GM21423 (cell line): Measurements from ENCODE around the gene TBXA2R.
"Not testable (repeated sequence)": the region's sequence is repeated elsewhere in the genome, so short reads cannot be mapped to it uniquely, and the experiment has no call there.

Experiments used
- ATAC-seq: cut with Tn5 transposase; IDR thresholded peaks from one replicate; pipeline ENCODE4 v1.9.1; 2021; ENCODE audit warnings: mild to moderate bottlenecking, moderate library complexity; ENCODE audit not compliant: unreplicated experiment

TBXA2R gene

GRCh38 chr19:3606690-3607289 is at the start of gene TBXA2R:
Gene TBXA2R (minus strand): TSS chr19:3606875. CDS start chr19:3600634, 6,241 bp downstream.
- ATAC-seq = no peak

- ATAC-seq = no peak
Observed at GRCh38 chr19:3656073-3656746, 49.5 kb upstream of the TBXA2R start.

DNA sequence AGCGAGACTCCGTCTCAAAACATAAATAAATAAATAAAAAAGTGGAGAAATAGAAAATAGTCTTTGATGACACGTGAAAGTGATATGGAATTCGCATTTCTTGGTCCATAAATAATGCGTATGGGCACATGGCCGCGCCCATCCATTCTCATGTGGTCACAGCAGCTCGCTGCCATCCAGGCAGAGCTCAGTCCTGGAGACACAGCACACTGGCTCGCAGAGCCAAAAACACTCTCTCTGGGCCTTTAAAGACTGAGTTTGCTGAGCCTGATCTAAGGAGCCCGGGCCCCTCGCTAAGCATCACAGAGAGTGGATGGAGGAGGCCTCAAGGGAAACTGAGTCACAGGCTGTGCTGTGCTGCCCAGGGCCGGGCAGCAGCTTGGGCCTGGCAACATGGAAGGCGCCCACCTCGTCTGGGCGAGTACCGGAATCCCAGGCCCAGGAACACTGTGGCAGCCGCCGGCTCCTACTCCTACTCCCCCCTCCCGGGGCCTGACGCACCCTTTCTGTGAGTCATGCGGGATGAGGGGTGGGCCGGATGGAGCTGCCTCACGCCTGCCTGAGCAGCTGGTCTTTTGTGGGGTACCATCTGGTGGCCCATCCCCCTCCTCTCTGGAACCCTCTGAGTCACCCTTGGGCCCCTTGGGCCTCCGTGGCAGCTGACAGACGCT is 48.9 kb upstream of the TBXA2R start:
- no peak for ATAC-seq

GRCh38 chr19:3653865-3654513 is 47.3 kb upstream of the TBXA2R start:
- ATAC-seq = no peak

DNA sequence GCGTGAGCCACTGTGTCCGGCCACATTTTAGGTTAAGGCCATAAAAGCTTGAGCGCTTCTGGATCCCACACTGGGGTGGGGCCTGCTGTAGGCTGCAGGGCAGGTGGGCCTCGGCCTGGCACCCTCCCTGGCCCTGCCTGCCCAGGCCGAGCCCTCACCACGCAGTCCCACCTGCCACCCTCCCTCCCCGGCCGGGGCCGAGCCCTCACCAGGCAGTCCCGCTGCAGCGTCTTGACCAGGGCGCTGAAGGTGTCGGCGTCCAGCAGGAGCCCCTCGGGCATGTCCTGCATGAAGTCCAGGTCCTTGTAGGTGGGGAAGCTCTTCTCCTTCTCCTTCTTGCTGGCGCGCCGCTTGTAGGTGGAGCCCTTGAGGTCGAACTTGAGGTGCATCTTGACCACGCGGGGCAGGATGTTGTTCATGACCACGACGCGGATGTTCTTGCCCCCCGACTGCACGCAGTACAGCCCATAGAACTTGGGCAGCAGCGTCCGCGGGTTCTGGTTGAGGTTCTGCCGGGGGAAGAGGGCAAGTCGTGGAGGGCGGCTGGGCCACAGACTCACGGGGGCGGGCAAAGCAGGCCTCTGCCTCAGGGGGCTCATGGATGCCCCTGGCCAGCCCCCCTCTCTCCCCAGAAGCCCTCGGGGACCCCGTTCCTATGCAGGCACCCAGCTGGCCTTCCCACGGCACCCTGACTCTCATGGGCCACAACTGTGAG is 46.6 kb upstream of the TBXA2R start:
- no peak for ATAC-seq

- no peak for ATAC-seq
Observed at GRCh38 chr19:3652422-3652821, 45.7 kb upstream of the TBXA2R start.

- ATAC-seq = no peak
Observed at GRCh38 chr19:3651684-3652083, 45.0 kb upstream of the TBXA2R start.

DNA sequence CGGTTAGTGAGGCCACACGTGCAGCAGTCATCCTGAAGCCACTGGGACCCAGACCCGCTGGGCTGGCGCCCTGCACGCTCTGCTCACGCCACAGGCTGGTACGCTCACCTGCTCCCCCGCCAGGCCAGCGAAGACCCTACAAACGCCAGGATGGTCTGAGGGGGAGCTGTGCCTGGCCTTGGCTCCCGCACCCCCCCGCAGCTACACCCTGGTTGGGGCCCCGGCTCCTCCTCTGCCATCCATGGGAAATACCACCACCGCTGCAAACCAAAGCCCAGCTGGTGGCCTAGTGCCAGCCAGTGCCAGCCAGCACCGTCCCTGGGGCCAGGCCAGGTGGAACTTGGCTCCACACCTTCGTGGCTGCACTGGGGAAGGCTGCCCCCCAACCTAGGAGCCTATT is 43.2 kb upstream of the TBXA2R start:
- ATAC-seq = no peak

- ATAC-seq = no peak
Observed at GRCh38 chr19:3648037-3648905, 41.6 kb upstream of the TBXA2R start.

DNA sequence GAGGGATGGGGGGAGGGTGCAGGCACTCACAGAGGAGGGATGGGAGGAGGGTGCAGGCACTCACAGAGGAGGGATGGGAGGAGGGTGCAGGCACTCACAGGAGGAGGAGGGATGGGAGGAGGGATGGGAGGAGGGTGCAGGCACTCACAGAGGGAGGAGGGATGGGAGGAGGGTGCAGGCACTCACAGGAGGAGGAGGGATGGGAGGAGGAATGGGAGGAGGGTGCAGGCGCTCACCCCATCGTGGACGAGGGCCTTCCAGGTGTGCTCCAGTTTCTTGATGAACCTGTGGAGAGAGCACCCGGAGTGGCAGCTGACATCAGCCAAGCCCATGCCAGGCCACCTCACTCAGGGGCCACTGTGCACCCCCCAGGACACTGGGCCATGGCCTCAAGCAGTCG is 40.4 kb upstream of the TBXA2R start:
- ATAC-seq = not testable (repeated sequence)

DNA sequence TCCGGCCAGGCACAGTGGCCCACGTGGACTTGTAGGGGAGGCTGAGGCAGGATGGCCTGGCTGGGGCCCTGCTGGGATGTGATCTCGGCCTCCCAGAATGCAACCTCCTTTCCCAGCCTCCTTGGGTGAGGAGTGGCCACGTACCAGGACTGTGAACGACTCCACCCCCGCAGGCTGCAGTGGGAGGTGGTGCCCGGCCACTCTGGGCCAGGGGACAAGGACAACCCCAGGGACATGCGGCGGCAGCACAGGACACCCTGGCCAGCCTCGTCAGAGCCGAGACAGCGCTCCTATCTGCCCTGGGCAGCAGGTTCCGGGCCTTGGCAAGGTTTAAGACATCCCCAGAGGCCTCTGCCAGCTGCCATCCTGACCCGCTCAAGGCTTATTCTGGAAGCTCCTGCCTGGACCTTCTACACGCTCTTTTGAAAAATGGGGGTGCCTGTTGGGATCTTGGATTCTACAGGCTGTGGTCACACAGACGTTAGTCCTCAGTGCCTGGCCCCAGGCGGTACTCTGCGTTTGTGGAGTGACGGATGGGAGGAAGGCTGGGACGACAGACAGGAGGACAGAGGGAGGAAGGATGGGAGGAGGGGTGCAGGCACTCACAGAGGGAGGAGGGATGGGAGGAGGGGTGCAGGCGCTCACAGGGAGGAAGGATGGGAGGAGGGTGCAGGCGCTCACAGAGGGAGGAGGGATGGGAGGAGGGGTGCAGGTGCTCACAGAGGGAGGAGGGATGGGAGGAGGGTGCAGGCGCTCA is 39.8 kb upstream of the TBXA2R start:
- no peak for ATAC-seq

- ATAC-seq = no peak
Observed at GRCh38 chr19:3645726-3646125, 39.1 kb upstream of the TBXA2R start.

GRCh38 chr19:3645067-3645396 is 38.4 kb upstream of the TBXA2R start:
- ATAC-seq = no peak

DNA sequence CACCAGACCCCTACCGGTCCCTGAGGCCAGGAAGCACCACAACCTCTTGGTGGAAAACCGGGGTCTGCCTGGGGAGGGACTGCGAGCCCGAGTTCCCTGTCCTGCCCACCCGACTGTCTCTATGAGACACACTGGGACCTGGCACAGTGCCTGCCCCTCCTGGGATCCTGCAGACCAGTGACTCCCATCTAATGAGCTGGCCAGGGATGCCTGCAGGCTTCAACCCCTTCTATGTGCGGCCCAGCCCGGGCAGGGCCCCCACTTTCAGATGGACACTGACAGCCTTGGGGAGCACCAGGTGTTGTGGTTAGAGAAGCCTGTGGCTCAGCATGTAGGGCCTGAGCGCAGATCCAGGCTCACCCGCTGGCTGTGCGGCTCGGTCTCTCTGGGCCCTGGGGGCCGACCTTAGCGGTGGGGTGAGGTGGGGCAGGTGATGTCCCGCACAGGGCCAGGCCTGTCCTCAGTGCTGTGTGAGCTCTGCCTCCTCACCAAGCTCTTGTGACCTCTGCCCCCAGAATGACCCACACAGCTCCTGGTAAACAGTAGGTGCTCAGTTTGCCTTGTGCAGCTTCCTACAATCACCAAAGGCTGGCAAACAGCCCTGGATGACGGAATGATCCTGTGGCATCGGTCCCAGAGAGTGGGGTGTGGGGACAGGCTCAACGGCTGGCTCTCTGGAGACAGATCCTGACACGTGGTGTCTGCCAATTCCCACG is 37.8 kb upstream of the TBXA2R start:
- no peak for ATAC-seq

DNA sequence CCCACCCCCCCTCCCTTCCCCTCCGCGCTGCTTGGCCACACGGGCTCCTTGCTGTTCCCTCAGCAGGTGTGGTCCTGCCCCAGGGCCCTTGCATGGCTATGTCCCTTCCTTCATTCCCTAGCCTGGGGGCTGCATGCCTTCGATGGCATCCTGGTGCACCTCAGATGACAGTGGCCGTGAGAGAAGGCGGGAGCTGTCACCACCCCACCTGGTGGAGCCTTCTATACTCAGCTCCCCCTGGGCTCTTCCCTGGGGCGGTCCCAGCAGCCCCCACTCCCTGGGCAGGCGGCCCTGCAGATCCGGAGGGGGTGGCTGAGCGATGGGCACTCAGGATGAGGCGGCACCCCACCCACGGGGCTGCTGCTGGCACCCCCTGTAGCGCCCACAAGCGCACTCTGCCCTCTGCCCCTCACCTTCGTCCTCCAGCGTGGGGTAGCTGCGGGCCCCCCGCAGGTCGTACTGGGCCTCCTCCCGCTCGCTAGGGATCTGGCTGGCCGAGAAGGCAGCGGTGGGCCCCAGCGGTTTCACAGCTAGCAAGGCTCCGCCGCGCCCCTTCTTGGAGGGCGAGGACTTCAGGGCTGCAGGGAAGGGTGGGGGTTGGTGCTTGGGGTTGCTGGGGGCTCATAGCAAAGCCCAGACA is 37.1 kb upstream of the TBXA2R start:
- no peak for ATAC-seq

DNA sequence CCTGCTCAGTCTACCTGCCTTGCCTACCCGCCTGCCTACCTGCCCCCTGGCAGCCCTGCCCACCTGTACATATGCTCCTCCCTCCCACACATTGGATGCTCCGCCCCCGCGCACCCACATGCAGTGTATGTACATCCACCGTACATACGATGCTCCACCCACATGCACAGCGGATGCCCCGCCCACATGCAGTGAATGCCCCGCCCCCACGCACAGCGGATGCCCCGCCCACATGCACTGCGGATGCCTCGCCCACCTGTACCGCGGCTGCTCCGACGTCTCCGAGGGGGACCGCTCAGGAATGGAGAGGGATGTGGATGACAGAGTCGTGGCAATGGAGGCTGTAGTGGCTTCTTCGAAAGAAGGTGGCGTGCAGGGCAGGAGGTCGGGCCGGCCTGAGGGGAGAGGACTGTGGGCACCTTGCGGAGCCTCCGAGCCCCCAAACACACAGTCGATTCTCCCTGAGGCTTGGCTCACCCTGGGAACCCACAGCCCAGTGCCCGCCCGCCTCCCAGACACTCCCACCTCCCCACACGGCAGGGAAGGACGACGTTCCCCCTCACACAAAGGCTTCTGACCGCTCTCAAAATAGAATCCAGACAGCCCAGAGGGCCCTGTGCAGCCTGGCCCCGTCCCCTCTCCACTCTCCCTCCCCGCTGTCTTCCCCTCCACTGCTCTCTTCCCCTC is 36.5 kb upstream of the TBXA2R start:
- no peak for ATAC-seq

- ATAC-seq = no peak
Observed at GRCh38 chr19:3642296-3642695, 35.6 kb upstream of the TBXA2R start.
